ENCODE measurements around the gene TBXAS1. TPM values are rescaled to one million over a fixed set of nuclear protein-coding genes. Genes with fewer than 3 reads are reported as not detected.

The TBXAS1 gene
- polyA plus RNA-seq, 1 donor from 2014 or later = 0.93 TPM

GRCh38 chr7:140039896-140040295 is 210.8 kb downstream of the TBXAS1 start:
- Histone ChIP-seq H4K20me1 (ENCODE audit: insufficient read depth) (no peaks in the 10 kb centered on the region), H3K79me2 (replicated peaks; ENCODE audit: insufficient read depth, low read length) (no peaks in the 10 kb centered on the region), H3K27me3 (ENCODE audit: insufficient read depth, low read depth, low read length) (peaks cover 6% of the 10 kb centered on the region), H3K27ac (ENCODE audit: low read length) (no peak overlapping the region), H3K4me3 (ENCODE audit: low read length) (no peak overlapping the region), H3K9me2 (ENCODE audit: insufficient read depth, low read length) (no peaks in the 10 kb centered on the region), H3K9ac (ENCODE audit: low read length) (no peak overlapping the region), H3K9me3 (ENCODE audit: low read length) (peaks cover 3% of the 10 kb centered on the region), H3K4me2 (ENCODE audit: low read length) (no peak overlapping the region), H3F3A (ENCODE audit: insufficient read depth, low read length, poor library complexity, severe bottlenecking) (no peaks in the 10 kb centered on the region), H3K36me3 (ENCODE audit: insufficient read depth, low read length) (no peaks in the 10 kb centered on the region), H2AFZ (ENCODE audit: low read depth, low read length) (no peak overlapping the region)
- TF ChIP-seq EP300 (conservative IDR thresholded peaks at IDR 0.05; ENCODE audit: poor library complexity, severe bottlenecking) = no peak
- TF ChIP-seq SMC3 (conservative IDR thresholded peaks at IDR 0.05; ENCODE audit: poor library complexity) = no peak

GRCh38 chr7:140041659-140042385 is 212.8 kb downstream of the TBXAS1 start:
- H3K27ac ChIP-seq (ENCODE audit: low read length) = no peak overlapping the region
- H3K9ac ChIP-seq (ENCODE audit: low read length) = no peak overlapping the region
- no peaks in the 10 kb centered on the region for H3K79me2 ChIP-seq (replicated peaks; ENCODE audit: insufficient read depth, low read length)
- H3K9me2 ChIP-seq (ENCODE audit: insufficient read depth, low read length) = no peaks in the 10 kb centered on the region
- no peaks in the 10 kb centered on the region for H4K20me1 ChIP-seq (ENCODE audit: insufficient read depth)
- H2AFZ ChIP-seq (ENCODE audit: low read depth, low read length) = no peak overlapping the region
- H3K36me3 ChIP-seq (ENCODE audit: insufficient read depth, low read length) = no peaks in the 10 kb centered on the region
- no peak overlapping the region for H3K4me3 ChIP-seq (ENCODE audit: low read length)
- TF ChIP-seq MXI1 (conservative IDR thresholded peaks at IDR 0.05; ENCODE audit: poor library complexity, severe bottlenecking) (no peak), EP300 (conservative IDR thresholded peaks at IDR 0.05; ENCODE audit: poor library complexity, severe bottlenecking) (no peak), CTCF (IDR thresholded peaks at IDR 0.05; ENCODE audit: poor library complexity, severe bottlenecking) (no peak), TAF1 (IDR thresholded peaks at IDR 0.05; ENCODE audit: low read depth) (no peak), POLR2AphosphoS5 (IDR thresholded peaks at IDR 0.05) (no peak), SMC3 (conservative IDR thresholded peaks at IDR 0.05; ENCODE audit: poor library complexity) (no peak), RAD21 (conservative IDR thresholded peaks at IDR 0.05) (no peak), REST (IDR thresholded peaks at IDR 0.05; ENCODE audit: borderline replicate concordance) (no peak), EZH2 (IDR thresholded peaks at IDR 0.05; ENCODE audit: borderline replicate concordance, insufficient read depth, low read length, poor library complexity, severe bottlenecking) (no peak)
- no peaks in the 10 kb centered on the region for H3F3A ChIP-seq (ENCODE audit: insufficient read depth, low read length, poor library complexity, severe bottlenecking)
- peaks cover 3% of the 10 kb centered on the region for H3K9me3 ChIP-seq (ENCODE audit: low read length)
- H3K4me2 ChIP-seq (ENCODE audit: low read length) = no peak overlapping the region
- peaks cover 1% of the 10 kb centered on the region for H3K27me3 ChIP-seq (ENCODE audit: insufficient read depth, low read depth, low read length)

All from neural cell (in vitro differentiated cells).